HG03439 (cell line): Measurements from ENCODE around the gene KPNB1.

Experiments
- ATAC-seq: cut with Tn5 transposase; IDR thresholded peaks from one replicate; pipeline ENCODE4 v1.9.1; 2021; ENCODE audit warnings: mild to moderate bottlenecking, moderate library complexity; ENCODE audit not compliant: unreplicated experiment

KPNB1 gene

DNA sequence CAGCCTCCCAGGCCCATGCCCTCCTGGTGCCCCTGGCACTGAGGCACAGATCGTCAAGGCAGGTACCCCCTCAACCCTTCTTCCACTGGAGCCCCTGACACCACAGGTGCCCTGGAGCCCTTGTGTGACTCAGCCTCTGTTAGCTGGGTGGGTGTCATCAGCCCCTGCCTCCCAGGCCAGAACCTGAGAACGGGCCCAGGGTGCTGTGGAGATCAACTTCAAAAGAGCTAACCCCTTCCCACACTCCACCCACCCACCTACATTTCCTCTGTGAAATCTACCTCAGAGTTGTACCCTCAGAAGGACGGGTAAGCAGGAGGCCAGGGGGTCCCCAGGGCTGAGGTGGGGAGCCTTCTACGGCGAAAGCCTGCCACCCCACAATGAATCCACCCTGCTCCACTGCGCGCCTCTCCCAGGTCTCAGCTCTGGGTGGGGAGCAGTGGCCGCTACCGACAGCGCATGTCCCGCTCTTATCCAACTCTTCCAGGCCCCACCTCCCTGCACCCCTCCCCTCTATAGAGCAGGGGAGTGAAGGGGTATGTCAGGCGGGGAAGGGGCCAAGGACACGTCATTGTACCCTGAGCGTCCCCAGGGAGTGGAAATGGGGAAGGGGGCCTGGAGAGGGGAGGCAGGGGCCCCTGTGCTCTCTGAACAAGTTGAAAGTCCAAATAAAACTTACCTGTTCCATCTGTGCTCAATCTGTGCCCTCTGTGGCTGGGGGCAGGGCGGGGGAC is 61.8 kb downstream of the KPNB1 start:
- ATAC-seq = no peak

- no peak for ATAC-seq
Measured at GRCh38 chr17:47712330-47713023, 62.8 kb downstream of the KPNB1 start.

GRCh38 chr17:47713980-47714700 is 64.4 kb downstream of the KPNB1 start:
- ATAC-seq = no peak

GRCh38 chr17:47714773-47715396 is 65.2 kb downstream of the KPNB1 start:
- no peak for ATAC-seq

- no peak for ATAC-seq
Measured at GRCh38 chr17:47715669-47716325, 66.1 kb downstream of the KPNB1 start.

- no peak for ATAC-seq
Measured at GRCh38 chr17:47716375-47716774, 66.7 kb downstream of the KPNB1 start.

- ATAC-seq = no peak
Measured at GRCh38 chr17:47717261-47717697, 67.6 kb downstream of the KPNB1 start.

DNA sequence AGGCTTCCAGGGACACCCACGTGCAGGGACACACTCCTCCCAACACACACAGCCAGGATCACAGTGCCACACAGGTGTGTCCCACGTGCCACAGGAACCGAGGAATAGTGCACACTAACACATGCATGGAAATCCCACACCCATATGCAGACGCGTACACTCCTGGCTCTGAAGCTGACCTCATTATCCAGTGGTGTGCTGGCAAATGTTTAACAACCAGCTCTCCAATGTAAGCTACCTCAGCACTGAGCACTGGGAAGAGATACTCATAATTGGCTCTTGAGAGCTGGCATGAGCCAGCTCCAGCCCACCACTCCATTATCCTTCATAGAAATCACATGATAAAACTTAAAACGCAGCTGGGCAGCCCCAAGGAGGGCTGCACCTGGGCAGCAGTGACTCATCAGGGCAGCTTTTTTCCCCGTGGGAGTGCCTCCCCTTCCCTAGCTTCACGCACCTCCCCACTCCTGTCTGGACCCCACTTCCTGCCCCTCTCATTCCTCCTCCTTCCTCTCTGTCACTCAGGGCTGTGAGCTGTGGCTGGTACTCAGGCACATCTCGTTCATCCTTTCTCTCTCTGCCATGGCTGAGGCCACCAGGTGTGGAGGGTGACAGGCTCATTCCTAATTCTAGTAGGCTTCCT is 68.4 kb downstream of the KPNB1 start:
- no peak for ATAC-seq

DNA sequence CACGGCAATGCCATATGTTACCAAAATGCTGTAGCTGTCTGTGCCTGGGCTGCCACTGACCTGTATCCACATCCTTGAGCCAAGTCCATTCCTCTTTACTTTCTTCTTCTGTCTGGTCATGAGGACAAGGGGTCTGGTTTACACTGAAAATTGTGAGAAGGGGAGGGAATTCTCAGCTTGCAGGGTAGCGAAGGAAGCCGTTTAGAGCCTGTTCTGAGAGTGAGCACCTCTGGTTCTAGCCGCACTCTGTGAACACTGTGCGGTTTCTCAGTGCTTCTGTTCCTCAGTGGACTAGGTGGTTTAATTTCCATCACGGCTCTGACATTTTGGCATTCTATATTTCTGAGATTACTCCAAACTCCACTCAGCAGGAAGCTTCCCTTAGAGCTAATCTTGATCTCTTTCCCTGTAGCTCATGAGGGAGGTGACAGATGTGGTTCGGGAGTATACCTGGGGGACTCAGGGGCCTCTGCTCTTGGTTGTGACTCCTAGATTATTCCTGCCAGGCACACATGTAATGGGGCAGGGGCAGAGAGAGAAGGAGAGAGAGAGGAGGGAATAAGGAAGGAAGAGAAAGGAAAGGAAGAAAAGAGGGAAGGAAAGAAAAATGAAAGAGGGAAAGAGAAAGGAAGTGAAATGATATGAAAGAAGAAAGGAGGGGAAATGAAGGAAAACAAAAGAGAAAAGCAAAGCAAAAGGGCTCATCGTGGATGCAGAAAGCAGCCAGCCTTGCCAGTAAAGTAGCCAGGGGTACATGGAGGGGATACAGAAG is 69.1 kb downstream of the KPNB1 start:
- no peak for ATAC-seq

DNA sequence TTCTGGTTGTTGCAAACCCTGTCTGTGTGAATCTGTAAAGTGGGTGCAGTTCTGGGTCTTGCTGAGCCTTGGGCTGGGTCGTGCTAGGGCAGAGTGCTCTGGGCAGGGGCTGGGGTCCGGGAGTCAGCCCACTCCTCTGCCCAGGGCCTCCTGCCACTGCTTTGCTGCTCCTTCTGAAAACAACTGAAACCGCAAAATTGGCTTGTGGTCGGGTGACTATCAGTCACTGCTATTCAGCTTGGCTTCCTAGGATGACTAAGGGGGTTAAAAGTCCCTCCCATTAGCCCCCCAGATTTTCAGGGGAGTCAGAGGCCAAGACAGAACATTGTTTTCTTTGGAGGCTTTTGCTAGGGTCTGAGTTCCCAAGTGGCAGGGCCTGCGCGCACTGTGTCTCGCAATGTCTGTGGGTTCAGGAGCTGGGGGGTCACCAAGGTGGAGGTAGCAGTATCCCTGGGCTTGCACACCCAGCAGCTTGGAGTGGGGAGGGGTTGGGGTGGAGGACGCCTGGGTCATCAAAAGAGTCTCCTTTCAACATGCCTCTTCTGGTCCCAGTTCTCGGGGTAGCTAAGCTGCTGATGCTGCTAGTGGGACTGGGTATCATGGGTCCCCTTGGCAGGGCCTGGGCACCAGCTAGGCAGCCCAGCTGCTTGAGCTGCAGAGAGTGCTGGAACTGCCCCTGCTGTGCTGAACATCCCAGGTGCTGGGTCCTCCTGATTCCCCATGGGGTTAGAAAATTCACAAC is 69.9 kb downstream of the KPNB1 start:
- ATAC-seq = no peak

GRCh38 chr17:47720196-47720595 is 70.5 kb downstream of the KPNB1 start:
- ATAC-seq = no peak

GRCh38 chr17:47720754-47721533 is 71.2 kb downstream of the KPNB1 start:
- no peak for ATAC-seq

DNA sequence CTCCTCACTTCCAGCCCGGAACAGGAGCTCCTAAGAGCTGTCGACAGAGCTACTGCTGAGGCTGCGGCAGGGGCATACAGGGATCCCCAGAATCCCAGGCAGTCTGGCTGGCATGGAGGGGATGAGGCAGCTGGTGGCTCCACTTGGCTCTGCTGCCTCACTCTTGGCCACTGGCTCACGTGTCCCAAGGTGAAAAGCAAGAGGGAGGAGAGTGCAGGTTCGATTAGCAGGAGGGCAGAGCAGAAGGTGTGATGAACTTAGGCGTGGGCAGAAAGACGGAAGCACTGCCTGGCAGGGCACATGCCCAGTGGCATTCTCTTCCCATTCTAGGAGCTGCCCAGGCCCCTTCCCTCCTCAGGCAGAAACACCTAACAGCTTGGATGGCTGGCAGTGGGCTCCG is 72.0 kb downstream of the KPNB1 start:
- no peak for ATAC-seq

DNA sequence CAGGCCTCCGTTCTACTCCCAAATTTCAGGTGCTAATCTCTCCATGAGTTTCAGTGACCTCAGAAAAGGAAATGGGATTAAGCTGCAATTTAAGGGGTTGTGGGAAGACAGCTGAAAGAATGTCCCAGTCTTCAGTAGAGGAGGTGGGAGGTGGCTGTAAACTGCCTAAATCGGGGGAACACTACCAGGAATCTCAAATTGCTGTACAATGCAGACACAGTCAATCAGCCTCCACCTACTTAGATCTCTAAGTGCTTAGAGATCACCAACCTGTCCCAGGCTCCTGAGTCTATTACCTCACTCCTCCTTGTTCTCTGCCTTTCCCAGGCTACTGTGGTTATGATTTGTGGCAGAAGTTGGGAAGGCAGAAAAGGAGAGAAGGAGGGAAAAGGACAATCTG is 75.0 kb downstream of the KPNB1 start:
- ATAC-seq = no peak

DNA sequence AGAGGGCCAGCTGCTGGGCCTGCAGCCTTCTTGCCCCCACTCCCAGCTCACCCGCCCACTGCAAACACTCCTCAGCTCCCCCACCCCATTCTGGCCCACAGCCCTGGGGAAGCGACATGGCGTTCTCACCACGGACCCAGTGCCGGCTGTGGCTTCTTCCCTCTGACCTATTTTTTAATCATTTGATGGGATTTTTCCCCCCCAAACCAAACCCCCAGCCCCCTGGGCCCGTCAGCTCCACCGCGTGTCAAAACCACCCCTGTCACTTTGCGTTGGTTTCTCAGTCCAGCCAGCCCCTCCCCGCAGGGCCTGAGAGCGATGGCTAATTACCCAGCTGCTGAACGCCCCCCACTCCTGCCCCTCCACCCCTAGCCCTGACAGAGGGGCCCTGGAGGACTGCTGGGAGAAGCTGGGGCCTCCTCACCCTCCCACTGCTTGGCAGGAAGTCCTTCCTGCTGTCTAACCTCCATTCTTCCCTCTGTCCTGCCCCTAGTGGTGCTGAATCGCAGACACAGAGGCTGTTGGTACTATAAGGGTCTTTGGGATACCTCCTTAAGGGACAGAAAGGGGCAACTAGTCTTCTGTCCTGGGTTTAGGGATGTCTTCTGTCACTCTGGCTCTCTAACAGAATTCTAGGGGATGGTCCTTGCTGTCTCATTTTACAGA is 75.9 kb downstream of the KPNB1 start:
- ATAC-seq = no peak

DNA sequence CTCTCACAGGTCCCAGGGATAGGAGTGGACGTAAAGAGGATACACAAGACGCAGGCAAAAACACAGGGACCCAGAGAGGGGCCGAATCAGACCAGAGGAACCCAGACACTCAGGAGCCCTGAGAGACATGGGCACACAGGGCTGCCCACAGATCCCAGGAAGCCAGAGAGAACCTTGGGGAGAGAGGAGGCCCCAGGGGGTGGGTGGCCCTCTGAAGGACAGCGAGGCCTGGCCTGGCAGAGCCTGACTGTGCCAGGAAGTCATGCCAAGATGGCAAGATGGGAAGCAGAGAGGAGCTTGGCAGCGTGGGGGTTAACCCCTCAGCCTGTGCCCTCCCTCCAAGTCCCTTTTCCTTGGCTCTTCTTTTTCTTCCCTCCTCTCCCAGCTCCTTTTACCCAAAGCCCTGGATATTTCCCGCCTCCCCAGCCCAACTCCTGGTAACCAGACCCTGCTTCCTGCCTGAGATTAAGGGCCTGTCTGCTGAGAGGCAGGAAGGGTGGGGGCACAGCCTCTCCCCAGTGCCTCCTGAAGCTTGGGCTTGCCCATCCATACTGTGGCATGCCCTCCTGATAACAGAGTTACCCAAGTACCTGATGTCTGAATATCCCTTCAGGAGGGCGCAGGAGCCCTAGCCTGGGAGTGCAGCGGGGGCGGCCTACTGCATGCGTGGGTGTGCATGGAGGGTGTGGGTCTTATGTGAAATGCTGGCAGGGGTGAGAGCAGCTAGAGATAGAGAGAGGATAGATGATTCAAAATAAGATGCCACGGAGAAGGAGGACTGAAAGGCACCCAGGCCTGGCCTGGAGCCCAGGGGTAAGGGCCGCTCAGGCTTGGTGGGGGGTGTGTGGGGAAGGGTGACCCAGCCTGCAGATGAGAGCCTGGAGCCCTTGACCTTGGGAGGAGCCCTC is 77.3 kb downstream of the KPNB1 start:
- ATAC-seq = no peak

DNA sequence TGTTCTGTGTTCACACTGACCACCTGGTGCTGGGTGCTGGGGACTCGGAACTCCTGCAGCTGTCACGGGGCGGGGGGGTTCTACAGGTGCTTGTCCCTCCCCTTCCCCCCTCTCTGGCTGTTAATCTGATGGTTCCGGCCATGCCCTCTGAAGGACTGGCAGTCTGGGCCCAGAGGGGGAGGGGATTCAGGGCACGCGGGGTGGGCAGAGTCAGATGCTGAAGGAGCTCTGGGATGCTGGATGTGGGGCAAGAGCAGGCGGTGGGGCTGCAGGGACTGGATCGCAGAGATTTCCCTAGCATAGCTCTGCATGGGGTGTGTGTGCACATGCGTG is 78.0 kb downstream of the KPNB1 start:
- no peak for ATAC-seq
